Progenitor cell of endocrine pancreas (in vitro differentiated cells): ENCODE measurements around the gene VARS2. TPM values are rescaled to one million over a fixed set of nuclear protein-coding genes. Genes with fewer than 3 reads are reported as not detected.

Experiments used
- DNase-seq: peaks from one replicate; pipeline ENCODE4 v3.0.0; 2021; ENCODE audit warnings: low spot score; ENCODE audit not compliant: unreplicated experiment
- H3K27ac Mint-ChIP-seq: 2 replicates; pipeline ENCODE4 v1.8.0; 2021; ENCODE audit warnings: mild to moderate bottlenecking, moderate library complexity, mixed read lengths
- H3K27me3 Mint-ChIP-seq: 2 replicates; pipeline ENCODE4 v1.8.0; 2021; ENCODE audit warnings: mixed read lengths
- H3K36me3 Mint-ChIP-seq: 2 replicates; pipeline ENCODE4 v1.8.0; 2022; ENCODE audit warnings: mixed read lengths; ENCODE audit not compliant: insufficient read depth
- H3K4me1 Mint-ChIP-seq: 2 replicates; pipeline ENCODE4 v1.8.0; 2021; ENCODE audit warnings: low read depth, mixed read lengths
- H3K4me3 Mint-ChIP-seq: 2 replicates; pipeline ENCODE4 v1.8.0; 2021; ENCODE audit warnings: low read depth, mild to moderate bottlenecking, moderate library complexity, mixed read lengths
- H3K9me3 Mint-ChIP-seq: 2 replicates; pipeline ENCODE4 v1.8.0; 2021; ENCODE audit warnings: low read depth, mixed read lengths
- CTCF ChIP-seq: fragments of 200-600 bp; sonication (generic); IDR thresholded peaks from one replicate; pipeline ENCODE4 v1.5.0; 2021; ENCODE audit warnings: antibody characterized with exemption, mild to moderate bottlenecking; ENCODE audit not compliant: unreplicated experiment
- total RNA-seq: library from RNA; stranded (reverse); gene quantifications from 2 replicates; pipeline ENCODE4 v1.2.1, GENCODE V29; 2021

VARS2 gene
- total RNA-seq, 1 donor from 2014 or later: 58.0 TPM

- peak overlapping the region; percentile 79 for H3K4me3 Mint-ChIP-seq
- peak; percentile 56 for DNase-seq
- no peak for TF ChIP-seq CTCF
- no peaks in the 10 kb centered on the region for H3K9me3 Mint-ChIP-seq
- H3K4me1 Mint-ChIP-seq: peaks cover 50% of the 10 kb centered on the region
- H3K27me3 Mint-ChIP-seq: peaks cover 8% of the 10 kb centered on the region
- peak overlapping the region; percentile 95 for H3K27ac Mint-ChIP-seq
- no peaks in the 10 kb centered on the region for H3K36me3 Mint-ChIP-seq
Observed at GRCh38 chr6:30882759-30883684, 31.0 kb upstream of the VARS2 start.

GRCh38 chr6:30883685-30884520 lies 30.1 kb upstream of the VARS2 start, which contains the start of gene DDR1:
Gene DDR1, plus strand, starts transcription at chr6:30884519. Its CDS starts 4,211 bp downstream, at chr6:30888730.
- H3K27ac Mint-ChIP-seq: peak within 1 kb of the TSS; percentile 95
- H3K4me1 Mint-ChIP-seq: peaks cover 50% of the 10 kb centered on the region
- TF ChIP-seq CTCF: no peak
- peaks cover 4% of the 10 kb centered on the region for H3K27me3 Mint-ChIP-seq
- peak; percentile 44 for DNase-seq
- no peaks in the 10 kb centered on the region for H3K9me3 Mint-ChIP-seq
- no peaks in the 10 kb centered on the region for H3K36me3 Mint-ChIP-seq
- peak within 1 kb of the TSS; percentile 84 for H3K4me3 Mint-ChIP-seq

GRCh38 chr6:30884521-30885480 lies 29.2 kb upstream of the VARS2 start:
- Mint-ChIP-seq H3K36me3 (peaks cover 2% of the 10 kb centered on the region), H3K4me3 (peak overlapping the region; percentile 84), H3K27ac (peak overlapping the region; percentile 95), H3K9me3 (no peaks in the 10 kb centered on the region), H3K4me1 (peaks cover 50% of the 10 kb centered on the region), H3K27me3 (peaks cover 4% of the 10 kb centered on the region)
- DNase-seq: no peak
- no peak for TF ChIP-seq CTCF

GRCh38 chr6:30885481-30885998 lies 28.5 kb upstream of the VARS2 start:
- no peak for DNase-seq
- Mint-ChIP-seq H3K4me3 (peak overlapping the region; percentile 84), H3K9me3 (no peaks in the 10 kb centered on the region), H3K36me3 (peaks cover 8% of the 10 kb centered on the region), H3K27ac (peak overlapping the region; percentile 95), H3K27me3 (peaks cover 4% of the 10 kb centered on the region), H3K4me1 (peaks cover 49% of the 10 kb centered on the region)
- TF ChIP-seq CTCF: no peak
